Epithelial cell of esophagus (primary cell): ENCODE results near the gene TIPRL.

Source experiments
- DNase-seq: peaks from one replicate; pipeline ENCODE4 v3.0.0; 2010; ENCODE audit warnings: low read depth
- H3K4me3 ChIP-seq: 2 replicates; pipeline ENCODE4 v1.5.1; 2011; ENCODE audit warnings: mild to moderate bottlenecking, low read length, control low read depth
- TF ChIP-seq, protein P1 (sequence below): IDR thresholded peaks from 2 replicates; pipeline ENCODE4 v1.5.1; 2011; ENCODE audit warnings: low read depth, mild to moderate bottlenecking, low read length, control low read depth, inconsistent platforms; ENCODE audit not compliant: insufficient read depth; ENCODE audit errors: missing control alignments

TIPRL gene

DNA sequence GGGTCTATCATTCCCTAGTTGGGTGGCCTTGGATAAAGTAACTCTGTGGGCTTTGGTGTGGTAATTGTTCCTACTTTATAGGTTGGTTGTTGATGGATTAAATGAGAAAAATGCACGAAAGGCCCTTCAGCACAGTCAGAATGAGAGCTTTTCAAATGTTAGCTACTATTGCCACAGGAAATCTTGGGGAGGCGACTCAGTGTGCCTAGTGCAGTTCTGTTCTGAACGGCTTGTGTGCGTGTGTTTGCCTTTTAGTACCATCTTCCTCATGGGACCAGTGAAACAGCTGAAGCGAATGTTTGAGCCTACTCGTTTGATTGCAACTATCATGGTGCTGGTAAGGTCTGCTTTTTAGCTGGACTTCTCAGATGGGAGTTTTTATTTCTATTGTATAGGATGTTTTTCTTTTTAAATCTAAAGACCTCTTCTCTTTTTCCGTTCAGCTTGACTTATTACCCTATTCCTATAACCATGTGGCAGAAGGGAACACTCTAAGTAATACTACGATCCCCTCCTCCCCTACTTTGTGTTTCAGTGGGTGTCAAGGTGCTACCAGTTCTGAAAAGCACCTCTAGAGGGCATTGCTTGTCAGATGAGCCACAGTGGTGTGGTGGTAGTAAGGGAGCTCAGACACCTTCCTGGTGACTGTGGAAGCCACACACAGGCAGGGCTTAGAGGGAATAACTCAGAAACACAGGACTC is 56.2 kb downstream of the TIPRL start:
- DNase-seq: peak; percentile 74
- TF ChIP-seq, protein P1, sequence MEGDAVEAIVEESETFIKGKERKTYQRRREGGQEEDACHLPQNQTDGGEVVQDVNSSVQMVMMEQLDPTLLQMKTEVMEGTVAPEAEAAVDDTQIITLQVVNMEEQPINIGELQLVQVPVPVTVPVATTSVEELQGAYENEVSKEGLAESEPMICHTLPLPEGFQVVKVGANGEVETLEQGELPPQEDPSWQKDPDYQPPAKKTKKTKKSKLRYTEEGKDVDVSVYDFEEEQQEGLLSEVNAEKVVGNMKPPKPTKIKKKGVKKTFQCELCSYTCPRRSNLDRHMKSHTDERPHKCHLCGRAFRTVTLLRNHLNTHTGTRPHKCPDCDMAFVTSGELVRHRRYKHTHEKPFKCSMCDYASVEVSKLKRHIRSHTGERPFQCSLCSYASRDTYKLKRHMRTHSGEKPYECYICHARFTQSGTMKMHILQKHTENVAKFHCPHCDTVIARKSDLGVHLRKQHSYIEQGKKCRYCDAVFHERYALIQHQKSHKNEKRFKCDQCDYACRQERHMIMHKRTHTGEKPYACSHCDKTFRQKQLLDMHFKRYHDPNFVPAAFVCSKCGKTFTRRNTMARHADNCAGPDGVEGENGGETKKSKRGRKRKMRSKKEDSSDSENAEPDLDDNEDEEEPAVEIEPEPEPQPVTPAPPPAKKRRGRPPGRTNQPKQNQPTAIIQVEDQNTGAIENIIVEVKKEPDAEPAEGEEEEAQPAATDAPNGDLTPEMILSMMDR: peak; percentile 82
- no peak overlapping the region for H3K4me3 ChIP-seq

DNA sequence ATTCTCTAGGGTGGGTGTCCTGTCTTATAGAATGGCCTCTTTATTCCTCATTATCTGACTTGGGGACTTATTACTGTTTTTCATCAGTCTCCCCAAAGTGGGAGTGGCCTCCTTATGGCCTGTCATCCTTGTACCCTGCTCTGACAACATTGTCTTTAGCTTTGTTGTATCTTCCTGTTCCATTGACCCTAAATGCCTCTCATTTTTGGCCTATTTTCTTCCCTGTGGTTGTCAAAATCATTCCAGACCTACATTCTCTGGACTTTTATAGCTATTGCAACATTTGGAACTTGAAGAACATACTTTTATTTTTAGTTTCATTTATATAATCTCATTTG is 56.8 kb downstream of the TIPRL start:
- no peak overlapping the region for H3K4me3 ChIP-seq
- DNase-seq: no peak
- TF ChIP-seq, protein P1: no peak

DNA sequence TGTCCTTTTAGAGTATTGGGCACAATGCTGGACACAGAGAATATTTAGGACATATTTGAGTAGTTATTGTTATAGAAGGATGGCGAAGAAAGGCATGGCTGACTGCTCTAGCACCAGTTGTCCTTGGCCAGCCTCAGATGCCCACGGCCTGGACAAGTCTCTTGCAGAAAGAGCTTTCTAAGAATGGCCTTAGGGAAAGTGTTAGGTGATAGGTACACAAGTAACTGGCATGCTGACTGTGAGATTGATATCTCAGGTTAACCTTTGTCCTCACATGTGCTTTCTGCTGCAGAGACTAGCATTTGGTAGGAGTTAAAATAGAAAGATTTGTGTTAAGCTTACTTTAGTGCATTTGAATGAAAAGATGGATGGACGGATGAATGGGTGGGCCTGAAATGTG is 57.2 kb downstream of the TIPRL start:
- H3K4me3 ChIP-seq: no peak overlapping the region
- no peak for DNase-seq
- TF ChIP-seq, protein P1: no peak

DNA sequence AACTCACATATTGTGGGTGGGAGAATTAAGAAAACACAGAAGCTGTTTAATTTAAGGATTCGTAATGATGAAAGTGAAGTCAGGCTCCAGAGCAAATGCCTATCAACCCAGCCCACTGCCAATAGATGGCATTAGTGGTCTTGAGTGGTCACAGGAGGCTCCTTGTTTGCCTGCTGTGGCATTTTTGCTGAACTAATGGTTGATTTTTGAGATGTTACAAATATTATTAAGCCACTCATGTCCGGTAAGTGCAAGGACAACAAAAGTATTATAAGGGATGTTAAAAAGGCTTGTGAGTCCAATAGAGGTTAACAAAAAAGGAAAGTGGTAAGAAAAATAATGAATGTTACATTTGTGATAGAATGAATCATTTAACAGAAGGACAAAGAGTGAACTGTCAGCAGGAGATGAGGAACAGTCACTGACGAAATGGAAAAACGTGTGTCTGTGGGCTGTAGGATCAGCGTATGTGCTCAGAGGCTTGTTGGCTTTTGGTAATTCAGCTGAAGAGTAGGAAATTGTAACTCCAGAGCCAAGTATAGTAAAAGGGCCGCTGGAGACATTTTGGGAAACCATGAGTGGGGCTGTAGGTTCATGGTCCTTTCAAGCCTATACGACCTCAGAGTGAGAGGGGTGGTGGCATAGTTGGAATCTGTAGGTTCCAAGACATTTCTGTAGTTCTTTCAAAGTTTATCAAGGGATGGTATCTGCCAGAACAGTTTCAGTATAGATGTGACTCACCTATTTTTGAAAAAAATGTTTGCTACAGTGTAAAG is 58.3 kb downstream of the TIPRL start:
- no peak overlapping the region for H3K4me3 ChIP-seq
- no peak for DNase-seq
- TF ChIP-seq, protein P1: no peak

GRCh38 chr1:168243198-168243597 is 64.4 kb downstream of the TIPRL start:
- DNase-seq: no peak
- H3K4me3 ChIP-seq: no peak overlapping the region
- TF ChIP-seq, protein P1: no peak

DNA sequence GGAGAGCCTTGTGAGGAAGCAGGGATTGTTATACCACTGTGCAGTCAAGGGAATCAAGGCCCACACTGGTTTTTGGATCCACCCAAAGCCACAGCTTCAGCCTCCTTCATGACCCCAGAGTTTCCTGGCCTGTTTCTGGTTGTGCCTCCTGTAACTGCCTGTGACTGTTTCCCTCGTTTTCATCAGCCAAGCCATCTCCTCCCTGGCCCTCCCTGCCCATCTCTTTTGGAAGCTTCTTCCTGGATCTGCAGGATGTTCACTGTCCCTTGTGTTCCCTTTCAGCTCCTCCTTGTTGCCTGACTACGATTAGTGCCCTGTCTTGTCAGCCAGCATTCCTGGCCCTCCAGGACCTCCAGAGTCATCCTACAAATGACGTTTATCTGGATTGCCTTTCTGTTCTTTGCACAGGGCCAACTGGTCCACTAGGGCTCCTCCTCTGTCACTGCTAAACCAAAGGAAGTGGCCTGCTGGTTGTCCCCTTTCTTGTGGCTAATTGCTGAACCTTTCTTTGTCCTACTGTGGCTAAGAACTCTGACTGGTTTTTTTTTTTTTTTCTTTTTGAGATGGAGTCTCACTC is 65.0 kb downstream of the TIPRL start:
- TF ChIP-seq, protein P1: no peak
- no peak for DNase-seq

More for the DNA sequence above, 65.0 kb downstream of the TIPRL start:
- H3K4me3 ChIP-seq: no peak overlapping the region
